HCT116 (cell line): ENCODE measurements around the gene NPTX1. TPM values are rescaled to one million over a fixed set of nuclear protein-coding genes. Genes with fewer than 3 reads are reported as not detected.

Experiments used
- ATAC-seq: fragments of 200-7000 bp; cut with Tn5 transposase; 2 replicates; pipeline ENCODE4 v1.9.1; 2020; ENCODE audit warnings: mild to moderate bottlenecking, moderate library complexity
- BruUV-seq: library from RNA; stranded (reverse); fragments of 400-500 nt; replicated peaks from 2 replicates; lab custom pipeline; 2021; lab: Mats Ljungman, UMichigan
- CTCF ChIA-PET: fragments of 300-600 bp; sonication (Branson Sonifier 250); formaldehyde crosslinking; loops from one replicate; lab custom pipeline; 2021; ENCODE audit warnings: antibody characterized with exemption; lab: Charles Lee
- POLR2A ChIA-PET: fragments of 300-600, 350-600 bp; sonication (Branson Sonifier 250); formaldehyde crosslinking; loops from one replicate; lab custom pipeline; 2021; ENCODE audit warnings: antibody characterized with exemption; lab: Charles Lee
- RAD21 ChIA-PET, 2 experiments: fragments of 300-600 bp; sonication (Branson Sonifier 250); formaldehyde crosslinking; loops; one replicate each; lab custom pipeline; 2023; ENCODE audit warnings: low total read pairs in 2 of 2; ENCODE audit not compliant: uncharacterized antibody in 2 of 2, unreplicated experiment in 2 of 2, low non-redundant PET in 1 of 2; lab: Charles Lee
- DNase-seq: peaks from one replicate; pipeline ENCODE4 v3.0.0-alpha.2; 2010; ENCODE audit warnings: low read depth, low spot score
- H2AFZ ChIP-seq: fragments of 200-600 bp; shearing (Covaris generic), sonication (generic); 2 replicates; pipeline ENCODE4 v1.6.1; 2017; ENCODE audit warnings: low read depth, mixed run types, mixed read lengths, antibody characterized with exemption, low read length; ENCODE audit not compliant: poor library complexity, severe bottlenecking
- H3K27ac ChIP-seq: 2 replicates; pipeline ENCODE4 v1.5.1; 2012; ENCODE audit warnings: low read depth, low read length
- H3K27me3 ChIP-seq: fragments of 200-600 bp; sonication (generic); 2 replicates; pipeline ENCODE4 v1.6.1; 2016; ENCODE audit warnings: mixed run types, low read length, mixed read lengths; ENCODE audit not compliant: insufficient read depth
- H3K36me3 ChIP-seq, 2 experiments: fragments of 200-500 bp in 1 of 2; fragments of 200-600 bp in 1 of 2; sonication (Bioruptor generic) in 1 of 2; sonication (generic) in 1 of 2; 2 replicates each; pipeline versions ENCODE4 v1.5.1 to v1.6.1; 2014 to 2016; ENCODE audit warnings: low read length in 2 of 2, inconsistent platforms in 1 of 2, mixed read lengths in 1 of 2, mixed run types in 1 of 2; ENCODE audit not compliant: insufficient read depth in 2 of 2, control insufficient read depth in 1 of 2
- H3K4me1 ChIP-seq, 2 experiments: fragments of 200-600 bp in 1 of 2; sonication (generic) in 1 of 2; 2 replicates each; pipeline versions ENCODE4 v1.5.1 to v1.6.1; 2012 to 2017; ENCODE audit warnings: low read length in 2 of 2, inconsistent platforms in 1 of 2, mild to moderate bottlenecking in 1 of 2, mixed read lengths in 1 of 2, mixed run types in 1 of 2, moderate library complexity in 1 of 2; ENCODE audit not compliant: insufficient read depth in 2 of 2, control insufficient read depth in 1 of 2
- H3K4me2 ChIP-seq: fragments of 200-600 bp; sonication (generic); 2 replicates; pipeline ENCODE4 v1.6.1; 2017; ENCODE audit warnings: mixed run types, low read length, mixed read lengths
- H3K4me3 ChIP-seq, 2 experiments: fragments of 200-600 bp in 1 of 2; sonication (generic) in 1 of 2; replicated peaks in 1 of 2; 2 replicates each; pipeline ENCODE4 v1.5.1; 2011 to 2016; ENCODE audit warnings: low read length in 2 of 2, control low read depth in 1 of 2, low read depth in 1 of 2, mild to moderate bottlenecking in 1 of 2, mixed read lengths in 1 of 2, mixed run types in 1 of 2
- H3K79me2 ChIP-seq: fragments of 200-600 bp; sonication (generic); 2 replicates; pipeline ENCODE4 v1.6.1; 2017; ENCODE audit warnings: mild to moderate bottlenecking, mixed run types, low read length, moderate library complexity, mixed read lengths; ENCODE audit not compliant: insufficient read depth
- H3K9ac ChIP-seq: fragments of 200-600 bp; sonication (generic); 2 replicates; pipeline ENCODE4 v1.6.1; 2016; ENCODE audit warnings: low read length, mixed read lengths
- H3K9me2 ChIP-seq: fragments of 200-600 bp; sonication (generic), shearing (Covaris generic); 2 replicates; pipeline ENCODE4 v1.6.1; 2017; ENCODE audit warnings: mixed run types, mild to moderate bottlenecking, moderate library complexity; ENCODE audit not compliant: insufficient read depth
- H3K9me3 ChIP-seq, 2 experiments: fragments of 200-500 bp in 1 of 2; fragments of 200-600 bp in 1 of 2; sonication (Bioruptor generic) in 1 of 2; sonication (generic) in 1 of 2; 2 replicates each; pipeline ENCODE4 v1.6.1; 2014 to 2017; ENCODE audit warnings: low read length in 2 of 2, mixed read lengths in 2 of 2, inconsistent platforms in 1 of 2, low read depth in 1 of 2, mild to moderate bottlenecking in 1 of 2, mixed run types in 1 of 2, moderate library complexity in 1 of 2; ENCODE audit not compliant: control insufficient read depth in 1 of 2, insufficient read depth in 1 of 2
- H4K20me1 ChIP-seq: fragments of 200-600 bp; sonication (generic), shearing (Covaris generic); 2 replicates; pipeline ENCODE4 v1.6.1; 2017; ENCODE audit warnings: mixed run types, mild to moderate bottlenecking, moderate library complexity; ENCODE audit not compliant: insufficient read depth
- ATF3 ChIP-seq: IDR thresholded peaks from 2 replicates; pipeline ENCODE4 v1.6.1; 2012
- CBX3 ChIP-seq: IDR thresholded peaks from 2 replicates; pipeline ENCODE4 v1.6.1; 2012; ENCODE audit warnings: low read depth
- CEBPB ChIP-seq: IDR thresholded peaks from 2 replicates; pipeline ENCODE4 v1.6.1; 2012; ENCODE audit warnings: low read depth
- EGR1 ChIP-seq: IDR thresholded peaks from 2 replicates; pipeline ENCODE4 v1.6.1; 2012; ENCODE audit warnings: low read depth
- ELF1 ChIP-seq: IDR thresholded peaks from 2 replicates; pipeline ENCODE4 v1.6.1; 2012; ENCODE audit warnings: low read depth, borderline replicate concordance
- EZH2 ChIP-seq: fragments of 200-600 bp; sonication (generic); IDR thresholded peaks from 2 replicates; pipeline ENCODE4 v1.6.1; 2017; ENCODE audit warnings: antibody characterized with exemption, mixed run types
- EZH2phosphoT487 ChIP-seq: fragments of 200-600 bp; IDR thresholded peaks from 2 replicates; pipeline ENCODE4 v1.6.1; 2018; ENCODE audit warnings: antibody characterized with exemption, borderline replicate concordance
- FOSL1 ChIP-seq: IDR thresholded peaks from 2 replicates; pipeline ENCODE4 v1.6.1; 2012; ENCODE audit warnings: low read depth
- JUND ChIP-seq: IDR thresholded peaks from 2 replicates; pipeline ENCODE4 v1.6.1; 2012
- POLR2A ChIP-seq: IDR thresholded peaks from 2 replicates; pipeline ENCODE4 v1.7.0; 2011; ENCODE audit warnings: borderline replicate concordance; ENCODE audit not compliant: insufficient read depth, insufficient read length; ENCODE audit errors: extremely low read depth
- POLR2AphosphoS5 ChIP-seq: IDR thresholded peaks from 2 replicates; pipeline ENCODE4 v1.6.1; 2011; ENCODE audit warnings: mild to moderate bottlenecking, low read depth, low read length, moderate library complexity
- RAD21 ChIP-seq: IDR thresholded peaks from 2 replicates; pipeline ENCODE4 v1.6.1; 2012; ENCODE audit warnings: low read depth, mild to moderate bottlenecking
- SIN3A ChIP-seq: IDR thresholded peaks from 2 replicates; pipeline ENCODE4 v1.6.1; 2012; ENCODE audit warnings: low read depth
- SRF ChIP-seq: IDR thresholded peaks from 2 replicates; pipeline ENCODE4 v1.6.1; 2012; ENCODE audit warnings: low read depth
- TCF7L2 ChIP-seq: IDR thresholded peaks from 2 replicates; pipeline ENCODE4 v1.7.0; 2011; ENCODE audit warnings: borderline replicate concordance, inconsistent platforms; ENCODE audit not compliant: insufficient read depth, insufficient read length; ENCODE audit errors: extremely low read depth
- ZBTB33 ChIP-seq: IDR thresholded peaks from 2 replicates; pipeline ENCODE4 v1.6.1; 2011; ENCODE audit warnings: mild to moderate bottlenecking, low read length, moderate library complexity; ENCODE audit not compliant: insufficient replicate concordance; ENCODE audit errors: extremely low read depth
- ZNF274 ChIP-seq: fragments of 200-500 bp; sonication (Bioruptor generic); IDR thresholded peaks from 2 replicates; pipeline ENCODE4 v1.6.1; 2014; ENCODE audit warnings: mild to moderate bottlenecking, low read depth, low read length, inconsistent platforms
- intact Hi-C: fragments of 100-400 bp; cut with micrococcal nuclease; formaldehyde crosslinking; loops from 2 replicates; pipeline ENCODE4 v1.10.0; 2022
- total RNA-seq: library from RNA; stranded (reverse); gene quantifications from one replicate; pipeline ENCODE4 v1.2.1, GENCODE V29; 2021; ENCODE audit not compliant: unreplicated experiment
- TF ChIP-seq, protein P1 (sequence below): IDR thresholded peaks from 2 replicates; pipeline ENCODE4 v1.6.1; 2012
- TF ChIP-seq, protein P2 (sequence below): IDR thresholded peaks from 2 replicates; pipeline ENCODE4 v1.6.1; 2012; ENCODE audit warnings: low read depth

NPTX1 gene
- total RNA-seq, 1 experiment from 2014 or later: 0.15 TPM

- no peaks in the 10 kb centered on the region for H3K27me3 ChIP-seq
- no peak overlapping the region for H3K9ac ChIP-seq
- no peak overlapping the region for H3K4me3 ChIP-seq
- no peaks in the 10 kb centered on the region for H4K20me1 ChIP-seq
- no peaks in the 10 kb centered on the region for H3K9me2 ChIP-seq
- DNase-seq: no peak
- BruUV-seq: no TSS peak
- intact Hi-C loops: no loop called here
- no peaks in the 10 kb centered on the region for H3K36me3 ChIP-seq
- TF ChIP-seq ELF1: no peak
- no peak for TF ChIP-seq ATF3
- TF ChIP-seq CEBPB: no peak
- TF ChIP-seq TCF7L2: no peak
- TF ChIP-seq, protein P1, sequence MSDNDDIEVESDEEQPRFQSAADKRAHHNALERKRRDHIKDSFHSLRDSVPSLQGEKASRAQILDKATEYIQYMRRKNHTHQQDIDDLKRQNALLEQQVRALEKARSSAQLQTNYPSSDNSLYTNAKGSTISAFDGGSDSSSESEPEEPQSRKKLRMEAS: no peak
- no peak for TF ChIP-seq ZNF274
- no peak for TF ChIP-seq SRF
- TF ChIP-seq POLR2A: no peak
- no peak for TF ChIP-seq EZH2
- TF ChIP-seq JUND: no peak
- TF ChIP-seq SIN3A: no peak
- TF ChIP-seq POLR2AphosphoS5: no peak
- TF ChIP-seq EGR1: no peak
- no peak for TF ChIP-seq CBX3
- no peak for TF ChIP-seq RAD21
- no peak for TF ChIP-seq ZBTB33
- TF ChIP-seq, protein P2, sequence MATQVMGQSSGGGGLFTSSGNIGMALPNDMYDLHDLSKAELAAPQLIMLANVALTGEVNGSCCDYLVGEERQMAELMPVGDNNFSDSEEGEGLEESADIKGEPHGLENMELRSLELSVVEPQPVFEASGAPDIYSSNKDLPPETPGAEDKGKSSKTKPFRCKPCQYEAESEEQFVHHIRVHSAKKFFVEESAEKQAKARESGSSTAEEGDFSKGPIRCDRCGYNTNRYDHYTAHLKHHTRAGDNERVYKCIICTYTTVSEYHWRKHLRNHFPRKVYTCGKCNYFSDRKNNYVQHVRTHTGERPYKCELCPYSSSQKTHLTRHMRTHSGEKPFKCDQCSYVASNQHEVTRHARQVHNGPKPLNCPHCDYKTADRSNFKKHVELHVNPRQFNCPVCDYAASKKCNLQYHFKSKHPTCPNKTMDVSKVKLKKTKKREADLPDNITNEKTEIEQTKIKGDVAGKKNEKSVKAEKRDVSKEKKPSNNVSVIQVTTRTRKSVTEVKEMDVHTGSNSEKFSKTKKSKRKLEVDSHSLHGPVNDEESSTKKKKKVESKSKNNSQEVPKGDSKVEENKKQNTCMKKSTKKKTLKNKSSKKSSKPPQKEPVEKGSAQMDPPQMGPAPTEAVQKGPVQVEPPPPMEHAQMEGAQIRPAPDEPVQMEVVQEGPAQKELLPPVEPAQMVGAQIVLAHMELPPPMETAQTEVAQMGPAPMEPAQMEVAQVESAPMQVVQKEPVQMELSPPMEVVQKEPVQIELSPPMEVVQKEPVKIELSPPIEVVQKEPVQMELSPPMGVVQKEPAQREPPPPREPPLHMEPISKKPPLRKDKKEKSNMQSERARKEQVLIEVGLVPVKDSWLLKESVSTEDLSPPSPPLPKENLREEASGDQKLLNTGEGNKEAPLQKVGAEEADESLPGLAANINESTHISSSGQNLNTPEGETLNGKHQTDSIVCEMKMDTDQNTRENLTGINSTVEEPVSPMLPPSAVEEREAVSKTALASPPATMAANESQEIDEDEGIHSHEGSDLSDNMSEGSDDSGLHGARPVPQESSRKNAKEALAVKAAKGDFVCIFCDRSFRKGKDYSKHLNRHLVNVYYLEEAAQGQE: no peak
- no peak for TF ChIP-seq FOSL1
- no peak for TF ChIP-seq EZH2phosphoT487
- no peaks in the 10 kb centered on the region for H3K79me2 ChIP-seq
- no peak overlapping the region for H3K4me2 ChIP-seq
- no peak for ATAC-seq
- no peak overlapping the region for H3K27ac ChIP-seq
- POLR2A ChIA-PET: interaction anchor here (0.7 kb wide), 1 partner anchor 23 kb away, joined by 6 read pairs; no protein-coding TSS in a partner anchor
- CTCF ChIA-PET: interaction anchor here (1.1 to 2.1 kb wide), 3 partner anchors 476 to 565 kb away, joined by 3 to 5 read pairs (median 4); no protein-coding TSS in a partner anchor
- RAD21 ChIA-PET: no interaction called here
- H2AFZ ChIP-seq: no peak overlapping the region
- H3K4me1 ChIP-seq: no peaks in the 10 kb centered on the region
- no peaks in the 10 kb centered on the region for H3K9me3 ChIP-seq
Observed at GRCh38 chr17:80423536-80424225, 52.7 kb downstream of the NPTX1 start.
